Right cardiac atrium (tissue), 5 donors: ENCODE measurements around the gene BICD2. TPM values are rescaled to one million over a fixed set of nuclear protein-coding genes. Genes with fewer than 3 reads are reported as not detected.

Experiments
- ATAC-seq, 2 donors: fragments of 200-7000 bp; cut with Tn5 transposase; one replicate each; pipeline versions ENCODE4 v1.8.0 to v1.9.1; 2020; ENCODE audit warnings: moderate library complexity in 2 of 2, mild to moderate bottlenecking in 1 of 2
- DNase-seq, 3 donors: peaks; one replicate each; pipeline ENCODE4 v3.0.0-alpha.2; 2020
- H3K27ac ChIP-seq: one replicate; pipeline ENCODE4 v1.5.1; 2013; ENCODE audit warnings: mild to moderate bottlenecking, low read length, control low read depth, moderate library complexity
- H3K27me3 ChIP-seq: one replicate; pipeline ENCODE4 v1.6.1; 2013; ENCODE audit not compliant: control insufficient read depth, insufficient read depth
- H3K4me1 ChIP-seq: one replicate; pipeline ENCODE4 v1.6.1; 2013; ENCODE audit warnings: low read length; ENCODE audit not compliant: control insufficient read depth, insufficient read depth
- H3K4me3 ChIP-seq: one replicate; pipeline ENCODE4 v1.5.1; 2013; ENCODE audit warnings: low read length, control low read depth
- H3K9me3 ChIP-seq: one replicate; pipeline ENCODE4 v1.6.1; 2013; ENCODE audit warnings: low read length; ENCODE audit not compliant: control insufficient read depth
- WGBS: extraction: QIAGEN DNeasy Blood & Tissue Kit; methylation state at CpG from one replicate; pipeline ENCODE4 v1.1.7; 2013; 5-methylcytosine and 5-hydroxymethylcytosine counted together
- intact Hi-C, 4 donors: fragments of 100-400 bp; cut with DNase I; formaldehyde crosslinking; loops; one replicate each; pipeline versions ENCODE4 v1.11.0 to v1.14.0; 2022 to 2023
- polyA plus RNA-seq: library from polyadenylated mRNA; stranded (reverse); fragments of 200-250 nt; gene quantifications from one replicate; pipeline ENCODE4 v1.2.3, GENCODE V29; 2013
- total RNA-seq, 4 donors: library from RNA; stranded (reverse); fragmentation: NEBNext Ultra II Directional; extraction: Animal tissue kit (Norgen Biotek cat#: 25700); gene quantifications; one replicate each; pipeline ENCODE4 v1.2.1, GENCODE V29; 2021
- donor health status: healthy with polysubstance abuse.
- donor health status: DM: no; HTN: yes; CAD: no.
- donor health status: DM: no; HTN: no; CAD: no.
- donor health status: DM: no; HTN: yes; CAD: no; lungs with severe emphysema.
- donor health status: DM: yes; HTN: yes; CAD: no.

The BICD2 gene
- total and polyA plus RNA-seq, 5 donors = 20.0 to 36.0 (median 32.7) TPM

DNA sequence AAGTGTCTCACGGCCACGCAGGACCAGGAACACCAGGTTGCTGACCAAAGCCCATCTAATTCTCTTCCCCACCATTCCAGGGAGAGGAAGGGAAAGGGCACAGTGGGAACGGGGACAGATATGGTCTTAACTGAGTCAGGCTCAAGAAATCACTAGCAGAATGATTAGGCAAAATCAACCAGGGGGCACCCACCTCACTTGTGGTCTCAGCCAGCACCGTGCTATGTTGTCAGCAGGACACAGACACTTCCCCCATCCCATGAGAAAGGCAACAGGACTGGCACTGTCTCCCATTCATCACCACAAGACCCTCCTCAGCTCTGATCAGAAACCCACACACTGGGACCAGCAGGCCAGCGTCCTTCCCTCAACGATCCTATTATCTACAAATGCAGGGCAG is 2.9 kb downstream of the BICD2 start:
- Histone ChIP-seq H3K4me3 (no peak overlapping the region), H3K9me3 (no peaks in the 10 kb centered on the region), H3K4me1 (peaks cover 24% of the 10 kb centered on the region), H3K27ac (no peak overlapping the region), H3K27me3 (no peaks in the 10 kb centered on the region)
- ATAC-seq (no peak), DNase-seq (no peak)
- intact Hi-C loops = loop anchor here in 1 of 4 donors (10.0 kb wide), 1 partner anchor 47 kb away; no protein-coding TSS in a partner anchor
- 60% methylated on average over 6 of the region's 6 CpGs for WGBS

DNA sequence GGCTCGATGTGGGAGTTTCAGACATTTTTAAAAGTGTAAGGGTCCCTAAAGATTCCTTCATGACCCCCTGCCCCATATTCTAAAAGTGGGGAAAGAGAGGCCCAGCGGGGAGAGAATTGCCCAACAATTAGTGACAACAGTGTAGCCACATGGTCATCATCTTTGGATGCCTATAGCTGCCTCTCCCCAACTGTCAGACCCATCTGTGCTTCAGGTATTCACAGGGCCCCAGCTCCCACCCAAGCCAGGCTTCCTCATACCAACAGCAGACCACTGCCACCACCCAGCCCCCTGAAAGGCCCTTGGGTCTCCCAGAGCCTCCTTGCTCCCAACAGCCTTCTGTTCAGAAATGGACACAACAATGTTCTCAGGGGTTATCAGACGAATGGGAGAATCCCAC is 4.1 kb downstream of the BICD2 start:
- Histone ChIP-seq H3K27me3 (no peaks in the 10 kb centered on the region), H3K27ac (peak overlapping the region; percentile 21), H3K4me1 (peaks cover 24% of the 10 kb centered on the region), H3K4me3 (no peak overlapping the region), H3K9me3 (no peaks in the 10 kb centered on the region)
- DNase-seq (no peak), ATAC-seq (no peak)
- intact Hi-C loops = loop anchor here in 1 of 4 donors (10.0 kb wide), 1 partner anchor 46 kb away; no protein-coding TSS in a partner anchor
- 42% methylated on average over 3 of the region's 3 CpGs for WGBS

DNA sequence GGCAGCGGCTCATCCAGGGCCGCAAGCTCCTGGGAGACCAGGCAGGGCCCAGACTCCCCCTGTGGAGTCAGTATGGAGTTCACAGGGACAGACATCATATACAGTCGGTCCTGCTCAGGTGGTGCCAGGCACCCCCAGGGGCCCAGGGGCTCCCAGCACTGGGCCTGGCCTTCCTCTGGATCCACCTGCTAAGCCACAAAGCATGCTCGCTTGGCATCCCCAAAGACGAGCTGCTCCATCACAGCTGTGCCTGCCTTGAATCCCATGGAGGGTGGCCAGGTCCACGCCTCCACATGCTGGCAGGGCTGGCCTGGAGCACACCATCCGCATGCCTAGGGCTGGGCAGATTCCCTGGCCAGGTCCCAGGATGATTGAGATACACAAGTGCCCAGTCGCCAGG is 4.6 kb downstream of the BICD2 start:
- DNase-seq (peak; percentile 73 to 91 (median 90)), ATAC-seq (peak; percentile 15 to 38)
- intact Hi-C loops = loop anchor here in 1 of 4 donors (10.0 kb wide), 1 partner anchor 45 kb away; no protein-coding TSS in a partner anchor
- Histone ChIP-seq H3K4me1 (peaks cover 24% of the 10 kb centered on the region), H3K27ac (no peak overlapping the region), H3K27me3 (no peaks in the 10 kb centered on the region), H3K9me3 (no peaks in the 10 kb centered on the region), H3K4me3 (no peak overlapping the region)
- 59% methylated on average over 8 of the region's 8 CpGs for WGBS

- Histone ChIP-seq H3K27me3 (no peaks in the 10 kb centered on the region), H3K9me3 (no peaks in the 10 kb centered on the region), H3K27ac (no peak overlapping the region), H3K4me3 (no peak overlapping the region), H3K4me1 (peaks cover 24% of the 10 kb centered on the region)
- 89% methylated on average over 2 of the region's 2 CpGs for WGBS
- ATAC-seq (no peak), DNase-seq (no peak)
- intact Hi-C loops = no loop called here
Observed at GRCh38 chr9:92759446-92759845, 5.2 kb downstream of the BICD2 start.

GRCh38 chr9:92756792-92757191 is 7.8 kb downstream of the BICD2 start:
- intact Hi-C loops = no loop called here
- no peaks in the 10 kb centered on the region for H3K9me3 ChIP-seq
- no peak for ATAC-seq
- 81% methylated on average over 9 of the region's 9 CpGs for WGBS
- H3K27ac ChIP-seq = no peak overlapping the region
- H3K4me3 ChIP-seq = no peak overlapping the region
- peaks cover 11% of the 10 kb centered on the region for H3K4me1 ChIP-seq
- H3K27me3 ChIP-seq = no peaks in the 10 kb centered on the region
- no peak for DNase-seq

DNA sequence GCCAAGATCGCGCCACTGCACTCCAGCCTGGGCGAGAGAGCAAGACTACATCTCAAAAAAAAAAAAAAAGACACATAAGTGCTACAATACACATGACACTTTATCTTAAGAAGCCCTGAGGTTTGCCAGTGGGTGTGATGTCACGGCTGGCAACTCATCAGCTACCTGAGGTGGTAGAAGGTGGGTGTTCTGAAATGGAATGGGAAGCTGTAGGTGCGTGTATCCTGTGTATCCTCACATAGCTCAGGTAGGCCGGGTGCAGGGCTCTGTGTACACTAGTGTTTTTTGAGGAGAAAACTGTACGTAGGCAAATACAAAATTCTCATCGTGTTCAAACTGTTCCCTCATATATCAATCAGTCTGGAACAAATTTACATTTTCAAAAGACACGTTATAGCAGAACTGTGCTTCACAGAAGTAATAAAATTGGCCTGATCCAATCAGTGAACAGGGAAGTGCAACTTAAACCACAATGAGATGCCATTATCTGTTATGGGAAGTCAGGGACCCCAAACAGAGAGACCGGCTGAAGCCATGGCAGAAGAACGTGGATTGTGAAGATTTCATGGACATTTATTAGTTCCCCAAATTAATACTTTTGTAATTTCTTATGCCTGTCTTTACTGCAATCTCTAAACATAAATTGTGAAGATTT is 10.4 kb downstream of the BICD2 start:
- Histone ChIP-seq H3K27me3 (no peaks in the 10 kb centered on the region), H3K4me1 (peaks cover 7% of the 10 kb centered on the region), H3K4me3 (no peak overlapping the region), H3K9me3 (no peaks in the 10 kb centered on the region), H3K27ac (no peak overlapping the region)
- intact Hi-C loops = no loop called here
- DNase-seq (no peak), ATAC-seq (no peak)
- WGBS = 96% methylated on average over 11 of the region's 11 CpGs

- no peak for DNase-seq
- no peak for ATAC-seq
- Histone ChIP-seq H3K27ac (no peak overlapping the region), H3K4me3 (no peak overlapping the region), H3K27me3 (no peaks in the 10 kb centered on the region), H3K9me3 (no peaks in the 10 kb centered on the region), H3K4me1 (peaks cover 14% of the 10 kb centered on the region)
- WGBS = 52% methylated on average over 4 of the region's 4 CpGs
- intact Hi-C loops = no loop called here
Observed at GRCh38 chr9:92752812-92753404, 11.7 kb downstream of the BICD2 start.

DNA sequence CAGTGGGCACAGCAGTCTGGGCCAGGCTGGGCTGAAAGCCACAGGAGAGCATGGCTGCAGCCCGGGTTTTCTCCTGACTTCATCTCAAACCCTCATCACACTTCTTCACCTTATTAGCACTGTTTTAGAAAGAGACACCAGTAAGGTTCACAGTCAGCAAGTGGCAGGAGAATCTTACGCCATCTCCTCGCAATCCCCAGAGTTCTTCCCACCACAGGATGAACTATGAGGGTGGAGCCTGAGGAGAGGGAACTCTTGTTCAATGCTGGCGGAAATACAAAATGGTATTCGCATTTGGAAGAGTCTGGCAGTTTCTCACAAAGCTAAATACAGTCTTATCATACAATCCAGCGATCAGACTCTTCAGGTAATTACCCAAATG is 14.7 kb downstream of the BICD2 start:
- DNase-seq (no peak), ATAC-seq (no peak)
- H3K4me1 ChIP-seq = peaks cover 33% of the 10 kb centered on the region
- no peak overlapping the region for H3K4me3 ChIP-seq
- intact Hi-C loops = no loop called here
- H3K27ac ChIP-seq = no peak overlapping the region
- no peaks in the 10 kb centered on the region for H3K27me3 ChIP-seq
- H3K9me3 ChIP-seq = no peaks in the 10 kb centered on the region
- WGBS = 48% methylated on average over 6 of the region's 6 CpGs

DNA sequence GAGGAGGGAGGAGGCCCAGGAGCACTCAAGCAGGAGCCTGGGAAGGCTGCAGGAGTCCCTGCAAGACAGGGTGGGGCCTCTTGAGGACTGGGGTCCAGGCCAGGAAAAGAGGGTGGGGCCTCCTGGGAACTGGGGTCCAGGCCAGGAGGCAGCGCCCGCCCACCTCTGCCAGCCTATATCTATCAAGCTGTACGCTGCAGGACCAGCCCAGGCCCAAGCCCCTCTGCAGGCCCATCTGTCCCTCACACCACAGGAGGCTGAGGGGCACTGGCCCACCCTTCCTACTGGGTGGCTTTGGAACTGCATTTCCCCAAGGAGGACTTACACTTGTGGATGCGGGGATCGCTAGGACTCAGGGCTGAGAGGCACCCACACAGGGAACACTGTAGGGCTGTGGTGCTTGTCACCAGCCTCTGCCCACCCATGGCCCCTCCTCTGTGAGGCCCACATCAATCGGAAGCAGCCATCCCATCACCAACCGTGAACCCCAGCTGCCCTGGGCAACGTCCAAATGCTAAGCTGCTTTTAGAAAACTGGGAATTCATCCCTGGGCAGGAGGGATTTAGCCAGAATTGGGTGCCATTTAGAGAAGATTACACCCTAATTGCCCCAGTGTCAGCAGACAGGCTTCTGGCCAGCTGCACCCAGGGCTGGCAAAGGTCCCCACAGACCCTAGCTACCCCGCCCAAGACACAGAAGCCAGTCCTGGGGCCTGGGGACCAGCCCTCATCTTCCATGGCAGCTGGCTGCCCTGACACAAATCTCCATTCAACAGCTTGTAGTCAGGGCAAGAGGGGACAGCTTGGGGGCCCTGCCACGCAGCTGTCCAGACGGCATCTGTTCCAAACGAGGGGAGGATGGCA is 15.3 kb downstream of the BICD2 start:
- intact Hi-C loops = no loop called here
- Histone ChIP-seq H3K4me3 (no peak overlapping the region), H3K27me3 (no peaks in the 10 kb centered on the region), H3K4me1 (peaks cover 33% of the 10 kb centered on the region), H3K27ac (no peak overlapping the region), H3K9me3 (no peaks in the 10 kb centered on the region)
- ATAC-seq (peak; percentile 50 to 76), DNase-seq (peak; percentile 59 to 78 (median 75))
- 54% methylated on average over 12 of the region's 12 CpGs for WGBS

DNA sequence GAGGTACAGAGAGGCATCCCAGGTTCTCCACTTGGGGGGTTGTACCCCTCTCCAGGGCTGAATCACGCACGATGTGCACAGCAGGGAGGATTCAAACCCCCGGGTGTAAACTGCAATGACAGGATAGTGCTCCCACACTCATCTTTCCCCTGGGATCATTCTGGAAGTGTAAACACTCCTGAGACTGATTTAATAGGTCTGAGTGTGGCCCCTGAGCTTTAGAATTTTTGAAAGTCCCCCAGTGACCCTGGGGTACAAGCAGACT is 16.5 kb downstream of the BICD2 start:
- ATAC-seq (no peak), DNase-seq (no peak)
- WGBS = 62% methylated on average over 3 of the region's 3 CpGs
- intact Hi-C loops = no loop called here
- peaks cover 37% of the 10 kb centered on the region for H3K4me1 ChIP-seq
- H3K9me3 ChIP-seq = no peaks in the 10 kb centered on the region
- no peak overlapping the region for H3K4me3 ChIP-seq
- H3K27ac ChIP-seq = no peak overlapping the region
- H3K27me3 ChIP-seq = no peaks in the 10 kb centered on the region
